ENCODE results near the gene STUM. TPM values are rescaled to one million over a fixed set of nuclear protein-coding genes. Genes with fewer than 3 reads are reported as not detected.

Gene STUM
- total and polyA plus RNA-seq, 2 of the 8 experiments (the other 6 are each of a cell fraction or from before 2014, with no cell fraction given) = 0.76 to 1.2 TPM

GRCh38 chr1:226641671-226642231, 93.2 kb downstream of the STUM start:
- Histone ChIP-seq H3K4me2 (ENCODE audit: insufficient read depth in 1 of 2, low read depth in 2 of 2, low read length in 2 of 2) (no peak overlapping the region), H3K9ac (replicated peaks in 1 of 4; ENCODE audit: extremely low read depth in 1 of 4, low read depth in 3 of 4, low read length in 3 of 4) (no peak overlapping the region), H3K14ac (ENCODE audit: insufficient read length) (no peak overlapping the region), H2AK5ac (ENCODE audit: low read depth, low read length) (no peak overlapping the region), H3K79me2 (ENCODE audit: control insufficient read depth in 1 of 2, insufficient read depth in 2 of 2, low read length in 2 of 2) (no peaks in the 10 kb centered on the region), H4K91ac (replicated peaks; ENCODE audit: insufficient read length, low read length) (peak overlapping the region; percentile 40), H3K4me1 (replicated peaks in 1 of 4; ENCODE audit: control insufficient read depth in 3 of 4, insufficient read depth in 4 of 4, low read length in 3 of 4) (peaks cover 0 to 3% (median 1%) of the 10 kb centered on the region in 4 experiments; a peak in 1 of 7 replicates), H2AFZ (ENCODE audit: low read length) (no peak overlapping the region), H3K18ac (ENCODE audit: extremely low read depth, low read length) (no peak overlapping the region), H4K20me1 (replicated peaks in 1 of 2; ENCODE audit: control insufficient read depth in 1 of 2, insufficient read depth in 2 of 2, low read length in 2 of 2) (no peaks in the 10 kb centered on the region), H2BK5ac (ENCODE audit: low read depth, low read length) (no peak overlapping the region), H3K36me3 (ENCODE audit: control insufficient read depth in 2 of 4, insufficient read depth in 4 of 4, low read length in 3 of 4) (no peaks in the 10 kb centered on the region), H3K27ac (ENCODE audit: low read depth, low read length) (no peak overlapping the region), H3K9me3 (ENCODE audit: insufficient read depth in 2 of 2, low read depth in 1 of 2, low read length in 1 of 2) (no peaks in the 10 kb centered on the region), H2BK15ac (ENCODE audit: low read length) (0 out of 2 replicates have a peak overlapping the region, but pooled peaks have one; percentile 61), H3K4me3 (ENCODE audit: extremely low read depth in 1 of 4, insufficient read depth in 2 of 4, low read depth in 3 of 4, low read length in 4 of 4) (no peak overlapping the region), H3K4ac (replicated peaks; ENCODE audit: insufficient read length, low read depth, low read length) (no peak overlapping the region), H4K5ac (ENCODE audit: insufficient read length, low read depth, low read length) (no peak overlapping the region), H2BK20ac (ENCODE audit: low read length) (no peak overlapping the region), H2BK120ac (replicated peaks; ENCODE audit: low read depth, low read length) (no peak overlapping the region), H3K56ac (replicated peaks; ENCODE audit: insufficient read length, low read depth, low read length) (no peak overlapping the region), H3K23ac (ENCODE audit: insufficient read length) (no peak overlapping the region), H4K8ac (ENCODE audit: extremely low read depth, insufficient read depth, low read length) (peak overlapping the region; percentile 12; the same call in 1 of the 2 replicates), H3K23me2 (ENCODE audit: low read depth, low read length) (peaks cover under 1% of the 10 kb centered on the region; the same call in 1 of the 2 replicates), H3K27me3 (replicated peaks in 1 of 4; ENCODE audit: control insufficient read depth in 3 of 4, extremely low read depth in 1 of 4, insufficient read depth in 3 of 4, low read length in 3 of 4) (no peaks in the 10 kb centered on the region; a peak in 1 of 7 replicates), H3K79me1 (ENCODE audit: low read depth, low read length) (no peaks in the 10 kb centered on the region), H2BK12ac (ENCODE audit: low read depth, low read length) (no peak overlapping the region)
- DNase-seq (ENCODE audit: low read depth in 1 of 2, low spot score in 2 of 2) = no peak
- FAIRE-seq = no peak
- ChIA-PET CTCF (ENCODE audit: partially characterized antibody) (interaction anchor here (0.7 to 2.6 kb wide), 13 partner anchors 10 to 238 kb away, joined by 3 to 13 read pairs (median 3); partner anchors contain the start of gene STUM), POLR2A (ENCODE audit: partially characterized antibody) (no interaction called here)
- TF ChIP-seq CREB1 (IDR thresholded peaks at IDR 0.05) = no peak
- no peak for TF ChIP-seq NANOG (IDR thresholded peaks at IDR 0.05; ENCODE audit: insufficient read depth, low read depth, low read length, poor library complexity, severe bottlenecking)
- no peak for TF ChIP-seq TCF12 (IDR thresholded peaks at IDR 0.05; ENCODE audit: low read depth, low read length)
- TF ChIP-seq MAX (IDR thresholded peaks at IDR 0.05) = no peak
- WGBS, 2 experiments (ENCODE audit: extremely low coverage in 1 of 2, insufficient coverage in 1 of 2, insufficient read length in 1 of 2, insufficient replicate concordance in 2 of 2, low coverage in 1 of 2, low lambda C conversion rate in 2 of 2, missing lambda C conversion rate in 1 of 2) = 87% methylated on average over 16 of the region's 23 CpGs; no CpG with 5 or more reads in 1 of the 2 experiments

Data from H1 (cell line).